ENCODE measurements around the gene GRM1.
"Not testable (repeated sequence)": the region's sequence is repeated elsewhere in the genome, so short reads cannot be mapped to it uniquely, and the experiment has no call there.

The GRM1 gene

GRCh38 chr6:146202570-146202969 lies 173.7 kb downstream of the GRM1 start:
- no peak for FAIRE-seq

DNA sequence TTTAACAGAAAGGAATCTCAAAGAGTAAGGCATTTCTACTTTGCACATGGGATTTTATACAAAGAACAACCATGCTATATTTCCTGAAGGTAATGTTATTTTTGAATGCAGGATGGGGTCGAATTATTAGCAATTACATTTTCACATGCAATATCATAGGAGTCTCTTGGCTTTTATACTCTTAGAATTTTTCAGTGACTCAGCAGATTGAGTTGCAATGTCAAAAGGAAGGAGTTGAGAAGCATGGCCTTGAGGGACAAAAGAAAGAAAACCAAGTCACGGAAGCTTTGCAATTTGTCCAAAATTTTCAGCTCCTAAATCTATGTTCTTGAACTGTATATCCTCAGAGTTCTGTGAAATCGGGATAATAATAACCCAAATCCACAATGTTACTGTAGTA lies 181.1 kb downstream of the GRM1 start:
- FAIRE-seq: no peak

DNA sequence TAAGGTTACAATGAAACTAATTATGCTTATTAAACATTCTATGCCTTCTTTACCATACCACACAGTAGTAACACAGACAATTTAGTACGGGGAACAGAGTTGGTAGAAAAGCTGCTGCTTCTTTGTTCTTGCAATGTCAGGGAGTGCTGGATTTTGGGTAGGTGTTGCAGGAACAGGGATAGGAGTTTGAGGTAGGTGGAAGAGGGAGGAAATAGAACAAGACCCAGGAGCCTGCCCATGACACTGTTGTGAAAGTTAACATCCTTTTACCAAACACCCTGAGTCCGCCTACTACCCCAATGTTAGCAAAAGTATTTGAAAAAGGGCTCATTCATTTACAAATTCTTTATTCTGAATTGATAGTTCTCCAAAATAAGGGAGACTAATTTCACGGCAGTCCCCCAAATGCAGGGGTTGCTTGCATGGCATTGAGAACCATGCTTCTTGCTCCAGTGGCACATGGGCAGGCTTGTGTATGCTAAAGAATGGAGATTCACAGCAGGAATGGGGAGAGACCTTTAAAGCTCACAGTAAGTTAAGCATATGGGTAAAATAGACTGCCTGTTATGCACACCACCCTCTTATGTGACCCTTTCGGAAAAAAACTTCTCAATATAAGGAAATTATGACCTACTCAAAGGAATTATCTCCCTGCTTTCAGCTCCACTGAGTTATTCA lies 181.7 kb downstream of the GRM1 start:
- FAIRE-seq: no peak

DNA sequence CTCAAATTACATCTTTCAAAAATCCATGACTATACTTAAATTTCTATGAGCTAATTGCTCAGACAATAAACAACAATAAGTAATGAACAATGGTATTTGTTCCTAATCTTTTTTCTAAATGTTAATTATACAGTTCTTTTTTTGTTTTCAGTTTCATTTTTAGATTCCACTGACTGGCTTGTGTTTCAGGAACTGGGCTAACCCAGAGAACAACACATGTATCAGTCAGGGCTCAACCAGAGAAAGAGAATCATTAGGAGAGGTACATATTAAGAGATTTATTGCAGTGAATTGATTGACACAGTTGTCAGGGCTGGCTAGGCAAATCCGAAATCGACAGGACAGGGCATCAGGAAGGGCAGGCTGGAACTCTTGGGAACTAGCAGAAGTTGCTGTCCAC lies 182.8 kb downstream of the GRM1 start:
- FAIRE-seq: no peak

DNA sequence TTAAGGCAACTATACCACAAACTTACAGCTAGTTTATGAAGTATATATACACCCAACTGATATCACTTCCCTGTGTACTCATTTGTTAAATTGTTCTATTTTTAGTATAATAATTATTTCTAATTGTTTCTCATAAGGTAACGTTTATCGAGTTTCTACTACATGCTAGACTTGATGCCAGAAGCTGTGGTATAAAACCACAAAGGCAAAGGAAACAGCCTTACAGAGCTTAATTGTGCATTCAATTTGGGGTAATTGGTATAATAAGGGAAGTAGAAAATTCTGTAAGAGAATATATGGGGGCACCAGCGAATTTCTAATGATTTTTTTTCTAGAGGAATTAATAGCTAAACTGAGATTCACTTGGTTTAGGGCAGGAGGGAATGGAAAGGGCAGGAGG lies 183.9 kb downstream of the GRM1 start:
- FAIRE-seq: no peak

DNA sequence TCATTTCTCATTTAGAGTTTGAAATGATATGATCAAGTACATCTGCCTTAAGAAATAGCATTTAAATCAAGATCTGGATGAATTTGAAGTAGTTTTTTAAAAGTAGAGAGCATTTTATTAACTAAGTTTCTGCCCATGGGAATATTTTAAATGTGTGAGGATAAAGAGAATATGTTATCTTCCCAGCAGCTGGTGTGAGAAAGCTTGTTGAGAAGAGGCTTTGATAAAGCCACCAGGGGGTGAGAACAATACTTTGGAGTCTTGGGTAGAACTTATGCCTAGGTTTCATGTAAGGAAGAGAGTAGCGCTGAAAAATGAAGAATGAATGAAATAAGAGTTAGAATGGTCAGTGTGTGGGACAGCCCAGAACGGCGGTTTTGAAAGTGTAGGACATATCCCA lies 190.2 kb downstream of the GRM1 start:
- FAIRE-seq: no peak

DNA sequence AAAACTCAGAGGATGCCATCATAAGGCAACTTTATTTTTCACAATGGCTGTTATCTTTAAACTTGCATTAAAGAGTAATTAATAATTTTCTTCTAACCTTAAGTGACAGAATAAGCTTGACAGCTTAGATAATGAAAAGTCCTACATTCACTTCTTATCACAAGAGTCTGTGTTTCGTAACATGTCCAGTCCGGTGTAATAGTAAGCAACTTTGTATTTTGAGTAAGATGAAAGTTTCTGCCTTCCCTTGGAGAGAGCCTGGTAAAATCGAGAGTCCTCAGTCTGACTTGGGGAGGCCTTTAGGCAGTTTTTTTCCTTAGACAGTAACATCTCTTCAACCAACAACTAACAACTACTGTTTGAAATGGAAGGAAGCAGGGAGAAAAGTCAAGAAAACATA lies 195.6 kb downstream of the GRM1 start:
- no peak for FAIRE-seq

DNA sequence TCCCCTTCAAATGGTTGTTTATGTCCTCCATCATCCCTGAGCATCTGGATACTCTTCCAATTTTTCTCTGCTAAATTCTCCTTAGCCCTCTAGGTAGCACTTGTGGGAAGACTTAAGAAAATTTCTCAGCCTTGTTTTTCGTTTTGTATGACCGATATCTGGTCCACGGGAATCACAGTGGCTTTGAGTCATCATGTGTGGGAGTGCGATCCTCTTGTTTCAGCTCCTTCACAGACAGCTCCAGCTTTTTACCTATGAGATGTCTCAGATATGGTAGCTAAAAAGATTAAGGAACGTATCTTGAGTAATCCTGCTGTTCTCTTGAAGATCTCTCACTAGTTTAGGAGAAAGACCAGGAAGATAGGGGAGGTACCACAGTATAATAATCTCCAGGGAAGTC lies 196.1 kb downstream of the GRM1 start:
- FAIRE-seq: no peak

- FAIRE-seq: no peak
Measured at GRCh38 chr6:146240322-146240721, 211.5 kb downstream of the GRM1 start.

GRCh38 chr6:146240807-146241206 lies 211.9 kb downstream of the GRM1 start:
- no peak for FAIRE-seq

DNA sequence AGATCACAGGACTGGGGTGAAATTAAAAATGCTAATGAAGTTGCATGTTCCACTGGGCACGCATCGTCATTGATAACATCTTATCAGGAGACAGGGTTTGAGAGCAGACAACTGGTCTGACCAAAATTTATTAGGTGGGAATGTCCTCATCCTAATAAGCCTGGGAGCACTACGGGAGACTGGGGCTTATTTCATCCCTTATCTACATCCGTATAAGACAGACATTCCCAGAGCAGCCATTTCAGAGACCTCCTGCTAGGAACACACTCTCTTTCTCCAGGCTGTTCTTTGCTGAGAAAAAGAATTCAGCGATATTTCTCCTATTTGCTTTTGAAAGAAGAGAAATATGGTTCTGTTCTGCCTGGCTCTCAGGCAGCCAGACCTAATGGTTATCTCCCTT lies 214.8 kb downstream of the GRM1 start:
- FAIRE-seq: not testable (repeated sequence)

DNA sequence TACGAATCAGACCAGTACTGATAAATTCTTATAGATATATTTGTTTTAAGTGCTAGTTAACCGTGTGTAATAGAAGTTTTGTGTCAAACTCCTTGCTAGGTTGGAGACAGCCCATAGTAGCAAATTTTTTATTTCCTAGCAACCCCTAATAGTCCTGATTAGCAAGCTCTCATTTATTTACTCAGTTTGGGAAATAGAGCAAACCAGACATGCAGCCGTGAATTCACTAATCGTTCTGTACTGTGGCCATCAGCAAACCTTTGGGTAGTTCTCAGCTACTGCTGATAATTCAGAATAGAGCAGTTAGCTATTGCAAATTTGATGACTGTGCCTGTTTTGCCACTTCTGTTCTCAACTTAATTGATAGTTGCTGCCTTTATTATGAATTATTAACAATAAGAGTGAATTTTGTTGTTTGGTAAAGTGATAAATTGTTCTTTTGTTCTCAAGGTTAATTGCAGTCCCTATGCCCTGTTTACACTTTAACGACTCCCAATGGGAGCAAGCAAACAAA lies 215.8 kb downstream of the GRM1 start:
- FAIRE-seq: no peak

- FAIRE-seq: no peak
Measured at GRCh38 chr6:146246028-146246427, 217.2 kb downstream of the GRM1 start.

DNA sequence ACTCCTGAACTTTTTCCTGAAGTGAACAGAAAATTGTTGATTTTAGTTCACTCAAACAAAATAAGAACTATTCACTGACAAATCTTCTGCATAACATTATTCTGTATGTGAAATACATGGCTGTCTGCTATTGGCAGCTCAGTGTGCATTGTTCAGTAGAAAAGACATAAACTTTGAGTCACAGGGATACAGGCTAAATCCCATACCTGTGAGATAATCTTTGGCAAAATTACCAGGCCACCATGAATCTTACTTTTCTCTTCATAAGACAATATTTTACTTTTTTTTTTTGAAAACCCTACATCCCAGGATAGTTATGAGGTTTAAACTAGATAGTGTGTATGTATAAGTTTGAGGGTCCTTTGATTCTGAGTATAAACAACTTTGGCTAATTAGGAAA lies 224.8 kb downstream of the GRM1 start:
- FAIRE-seq: no peak

- no peak for FAIRE-seq
Measured at GRCh38 chr6:146258206-146258605, 229.3 kb downstream of the GRM1 start.

DNA sequence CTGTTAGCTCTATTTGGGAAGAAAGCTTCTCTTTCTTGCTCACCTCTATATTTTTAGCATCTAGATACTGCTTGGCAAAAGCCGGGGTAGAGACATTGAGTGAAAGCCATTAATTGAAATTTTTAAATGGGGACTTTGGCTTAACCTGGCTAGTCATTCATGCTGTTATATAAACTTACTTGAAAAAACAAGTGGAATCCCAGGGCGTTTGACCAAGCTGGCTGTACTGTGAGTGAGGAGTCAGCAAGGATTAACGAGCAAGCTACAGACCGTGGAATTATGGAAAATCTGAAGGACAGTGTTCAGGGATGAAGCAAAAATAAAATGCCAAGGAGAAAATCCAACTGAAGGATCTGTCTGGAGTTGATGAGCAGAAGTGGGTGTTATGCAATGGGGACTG lies 232.0 kb downstream of the GRM1 start:
- no peak for FAIRE-seq

- no peak for FAIRE-seq
Measured at GRCh38 chr6:146265056-146265455, 236.2 kb downstream of the GRM1 start.

DNA sequence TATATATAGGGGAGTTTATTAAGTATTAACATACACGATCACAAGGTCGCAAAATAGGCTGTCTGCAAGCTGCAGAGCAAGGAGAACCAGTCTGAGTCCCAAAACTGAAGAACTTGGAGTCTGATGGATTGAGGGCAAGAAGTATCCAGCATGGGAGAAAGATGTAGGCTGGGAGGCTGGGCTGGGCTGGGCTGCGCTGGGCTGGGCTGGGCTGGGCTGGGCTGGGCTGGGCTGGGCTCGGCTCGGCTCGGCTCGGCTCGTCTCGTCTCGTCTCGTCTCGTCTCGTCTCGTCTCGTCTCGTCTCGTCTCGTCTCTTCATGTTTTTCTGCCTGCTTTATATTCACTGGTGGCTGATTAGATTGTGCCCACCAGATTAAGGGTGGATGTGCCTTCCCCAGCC lies 238.6 kb downstream of the GRM1 start:
- FAIRE-seq: no peak

- FAIRE-seq: no peak
Measured at GRCh38 chr6:146267946-146268345, 239.1 kb downstream of the GRM1 start.

DNA sequence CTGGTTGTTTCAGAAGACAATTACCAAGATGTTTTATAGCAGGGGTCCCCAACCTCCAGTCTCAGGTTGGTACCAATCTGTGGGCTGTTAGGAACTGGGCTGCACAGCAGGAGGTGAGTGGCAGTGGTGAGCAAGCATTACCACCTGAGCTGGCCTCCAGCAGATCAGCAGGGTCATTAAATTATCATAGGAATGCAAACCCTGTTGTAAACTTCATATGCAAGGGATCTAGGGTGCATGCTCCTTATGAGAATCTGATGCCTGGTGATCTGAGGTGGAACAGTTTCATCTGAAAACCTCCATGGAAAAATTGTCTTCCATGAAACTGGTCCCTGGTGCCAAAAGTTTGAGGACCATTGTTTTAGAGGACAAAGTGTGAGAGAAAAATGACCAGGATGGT lies 240.6 kb downstream of the GRM1 start:
- no peak for FAIRE-seq

- not testable (repeated sequence) for FAIRE-seq
Measured at GRCh38 chr6:146271163-146271562, 242.3 kb downstream of the GRM1 start.

GRCh38 chr6:146273490-146273889 lies 244.6 kb downstream of the GRM1 start:
- no peak for FAIRE-seq

GRCh38 chr6:146277142-146277541 lies 248.3 kb downstream of the GRM1 start:
- FAIRE-seq: no peak

DNA sequence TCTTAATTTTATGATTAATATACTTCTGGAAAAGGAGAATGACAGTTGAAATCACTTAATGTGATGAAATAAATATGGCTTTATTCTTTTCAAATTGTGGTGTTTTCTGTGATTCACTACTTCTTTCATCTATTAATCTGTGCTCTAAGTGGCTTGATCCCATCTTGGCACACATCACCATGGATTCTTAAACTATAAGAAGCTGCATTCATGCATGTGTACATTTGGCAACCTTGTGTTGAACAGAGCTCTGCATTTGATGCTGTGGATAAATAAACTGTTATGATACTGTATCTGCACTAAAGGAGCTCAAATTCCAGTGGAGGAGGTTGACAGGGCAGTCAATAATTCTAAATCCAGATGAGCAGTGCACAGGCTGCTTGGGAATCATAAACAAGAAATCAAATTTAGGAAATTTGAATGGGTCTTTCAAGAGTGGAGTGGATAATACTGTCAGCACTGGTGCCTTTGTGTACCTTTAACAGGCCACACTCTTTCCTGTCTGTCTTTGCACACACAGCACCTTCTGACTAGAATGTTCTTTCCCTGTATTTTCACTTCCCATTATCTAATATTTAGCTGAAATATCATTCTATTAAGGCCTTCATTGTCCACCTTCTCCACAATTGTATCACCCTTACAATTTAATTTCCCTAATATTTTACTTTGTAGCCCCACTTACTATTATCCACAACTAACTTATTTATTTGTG lies 252.9 kb downstream of the GRM1 start:
- FAIRE-seq: no peak

GRCh38 chr6:146282837-146283236 lies 254.0 kb downstream of the GRM1 start:
- FAIRE-seq: no peak

Data from TTC549 (cell line).